SK-N-SH treated with all-trans-retinoic acid at 6 μM for 48 hours (cell line): ENCODE measurements around the gene ANKS3.

Experiments used
- PATZ1 ChIP-seq: fragments of 250-450 bp; sonication (Bioruptor Pico); IDR thresholded peaks from 2 replicates; pipeline ENCODE4 v1.8.0; 2020; ENCODE audit warnings: mild to moderate bottlenecking, moderate library complexity, borderline replicate concordance
- ZNF565 ChIP-seq: fragments of 450-650 bp; formaldehyde crosslinking; conservative IDR thresholded peaks from 2 replicates; pipeline ENCODE4 v1.5.0; 2020; ENCODE audit warnings: low read depth, mild to moderate bottlenecking, moderate library complexity

GRCh38 chr16:4729876-4730275 is 4.2 kb downstream of the ANKS3 start:
- TF ChIP-seq ZNF565 (CRISPR knock-in tag), result no peak
- TF ChIP-seq PATZ1, result no peak
